DOHH2 (cell line): ENCODE results near the gene POU2F2.

Experiments used
- CTCF ChIP-seq: fragments of 200-600 bp; sonication (generic); IDR thresholded peaks from one replicate; pipeline ENCODE4 v1.5.1; 2014; ENCODE audit warnings: antibody characterized with exemption, mild to moderate bottlenecking, low read depth, low read length; ENCODE audit not compliant: poor library complexity, severe bottlenecking
- EZH2phosphoT487 ChIP-seq: fragments of 200-600 bp; sonication (generic); IDR thresholded peaks from 2 replicates; pipeline ENCODE4 v1.6.1; 2017; ENCODE audit warnings: borderline replicate concordance, mild to moderate bottlenecking, antibody characterized with exemption, low read length, moderate library complexity, mixed read lengths

- no peak for TF ChIP-seq CTCF
- TF ChIP-seq EZH2phosphoT487 = no peak
Observed at GRCh38 chr19:42071247-42071646, 61.0 kb downstream of the POU2F2 start.
